Activated naive CD8-positive, alpha-beta T cell treated with anti-CD3 and anti-CD28 coated beads, Interleukin-2, amount 10 ng/mL, durations not matched to agents 7 days and 5 days (primary cell): ENCODE data around the gene SNAPC2. TPM values are rescaled to one million over a fixed set of nuclear protein-coding genes. Genes with fewer than 3 reads are reported as not detected.
A peak's percentile ranks its signal among the peaks of the same experiment; 100 is the strongest.
"Not testable (repeated sequence)": the region's sequence is repeated elsewhere in the genome, so short reads cannot be mapped to it uniquely, and the experiment has no call there.

Experiments
- ATAC-seq: fragments of 150-1000 bp; cut with Tn5 transposase; one replicate; pipeline ENCODE4 v1.10.0; 2021; ENCODE audit warnings: low read depth, moderate library complexity
- POLR2A ChIA-PET: fragments of 350-600 bp; sonication (Branson Sonifier 250); formaldehyde crosslinking; loops from one replicate; lab custom pipeline; 2021; ENCODE audit warnings: antibody characterized with exemption; lab: Charles Lee
- DNase-seq: peaks from one replicate; pipeline ENCODE4 v3.0.0; 2021
- H3K27ac Mint-ChIP-seq: one replicate; pipeline ENCODE4 v1.8.0; 2022; ENCODE audit warnings: mild to moderate bottlenecking, mixed read lengths
- H3K27me3 Mint-ChIP-seq: one replicate; pipeline ENCODE4 v1.8.0; 2022; ENCODE audit warnings: mild to moderate bottlenecking, moderate library complexity, mixed read lengths
- H3K36me3 Mint-ChIP-seq: one replicate; pipeline ENCODE4 v1.8.0; 2021; ENCODE audit warnings: mild to moderate bottlenecking, mixed read lengths
- H3K4me1 Mint-ChIP-seq: one replicate; pipeline ENCODE4 v1.8.0; 2021; ENCODE audit warnings: mixed read lengths
- H3K4me3 Mint-ChIP-seq: one replicate; pipeline ENCODE4 v1.8.0; 2022; ENCODE audit warnings: mild to moderate bottlenecking, moderate library complexity, mixed read lengths
- H3K9me3 Mint-ChIP-seq: one replicate; pipeline ENCODE4 v1.8.0; 2021; ENCODE audit warnings: mixed read lengths
- total RNA-seq, 2 experiments: library from RNA; stranded (reverse); gene quantifications; one replicate each; pipeline ENCODE4 v1.2.3, GENCODE V29; 2021

The SNAPC2 gene
- total RNA-seq, 2 experiments from 2014 or later: 18.3 to 20.7 TPM

DNA sequence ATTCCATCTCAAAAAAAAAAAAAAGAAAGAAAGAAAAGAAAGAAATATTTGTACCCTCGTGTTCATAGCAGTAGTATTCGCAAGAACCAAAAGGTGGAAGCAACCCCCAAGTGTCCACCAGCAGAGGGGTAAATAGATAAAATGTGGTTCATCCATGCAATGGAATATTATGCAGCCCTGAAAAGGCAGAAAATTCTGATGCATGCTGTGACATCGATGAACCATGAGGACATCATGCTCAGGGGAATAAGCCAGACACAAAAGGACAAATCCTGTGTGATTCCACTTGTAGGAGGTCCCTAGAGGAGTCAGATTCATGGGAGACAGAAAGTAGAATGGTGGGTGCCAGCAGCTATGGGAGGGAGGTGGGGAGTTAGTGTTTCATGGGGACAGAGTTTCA, 38.2 kb upstream of the SNAPC2 start:
- no peak for ATAC-seq
- Mint-ChIP-seq H3K4me1 (peaks cover 5% of the 10 kb centered on the region), H3K9me3 (peaks cover 2% of the 10 kb centered on the region), H3K36me3 (no peaks in the 10 kb centered on the region), H3K27me3 (peaks cover 5% of the 10 kb centered on the region), H3K4me3 (no peak overlapping the region), H3K27ac (no peak overlapping the region)
- DNase-seq: no peak
- POLR2A ChIA-PET: interaction anchor here (0.6 to 0.7 kb wide), 3 partner anchors 28 to 334 kb away, joined by 3 read pairs; no protein-coding TSS in a partner anchor

DNA sequence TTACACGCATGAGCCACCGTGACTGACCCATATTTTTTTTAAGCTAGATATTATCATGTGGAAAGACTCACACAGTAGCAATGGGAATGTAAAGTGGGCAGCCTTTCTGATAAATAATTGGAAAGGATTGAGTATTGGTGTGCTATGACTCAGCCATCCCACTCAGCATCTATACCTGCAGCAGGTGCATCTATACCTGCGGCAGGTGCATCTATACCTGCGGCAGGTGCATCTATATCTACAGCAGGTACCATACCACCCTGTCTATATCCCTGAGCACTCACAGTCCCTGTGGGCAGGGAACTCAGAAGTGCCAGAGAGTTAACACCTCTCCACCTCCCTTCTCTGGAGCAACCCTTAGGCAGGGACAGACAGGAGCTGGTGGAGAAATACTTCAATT, 37.0 kb upstream of the SNAPC2 start:
- Mint-ChIP-seq H3K4me1 (peaks cover 5% of the 10 kb centered on the region), H3K27ac (no peak overlapping the region), H3K4me3 (no peak overlapping the region), H3K9me3 (peaks cover 2% of the 10 kb centered on the region), H3K36me3 (no peaks in the 10 kb centered on the region), H3K27me3 (peaks cover 11% of the 10 kb centered on the region)
- POLR2A ChIA-PET: interaction anchor here (1.4 kb wide), 1 partner anchor 20 kb away, joined by 3 read pairs; the partner anchor contains the start of gene MAP2K7
- ATAC-seq (no peak), DNase-seq (no peak)

DNA sequence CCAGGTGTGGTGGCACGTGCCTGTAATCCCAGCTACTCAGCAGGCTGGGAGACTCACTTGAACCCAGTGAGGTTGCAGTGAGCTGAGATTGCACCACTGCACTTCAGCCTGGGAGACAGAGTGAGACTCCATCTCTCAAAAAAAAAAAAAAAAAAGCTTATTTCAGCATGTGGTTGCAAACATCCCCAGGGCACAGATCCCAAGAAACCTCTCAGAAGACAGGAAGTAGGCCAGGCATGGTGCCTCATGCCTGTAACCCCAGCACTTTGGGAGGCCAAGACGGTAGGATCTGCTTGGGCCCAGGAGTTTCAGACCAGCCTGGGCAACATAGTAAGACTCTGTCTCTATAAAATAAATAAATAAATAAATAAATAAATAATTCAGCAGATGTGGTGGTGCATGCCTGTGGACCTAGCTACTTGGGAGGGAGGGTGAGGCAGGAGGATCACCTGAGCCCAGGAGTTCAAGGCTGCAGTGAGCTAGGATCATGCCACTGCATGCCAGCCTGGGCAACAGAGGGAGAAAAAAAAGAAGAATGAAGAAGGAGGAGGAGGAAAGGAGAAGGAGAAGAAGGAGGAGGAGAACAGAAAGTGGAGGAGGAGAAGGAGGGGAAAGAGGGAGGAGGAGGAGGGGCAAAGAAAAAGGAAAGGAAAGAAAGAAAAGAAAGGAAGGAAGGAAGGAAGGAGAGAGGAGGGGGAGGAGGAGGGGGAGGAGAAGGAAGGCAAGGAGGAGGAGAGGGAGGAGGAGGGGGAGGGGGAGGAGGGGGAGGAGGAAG, 36.2 kb upstream of the SNAPC2 start:
- H3K9me3 Mint-ChIP-seq: peaks cover 2% of the 10 kb centered on the region
- H3K27ac Mint-ChIP-seq: no peak overlapping the region
- peaks cover 5% of the 10 kb centered on the region for H3K4me1 Mint-ChIP-seq
- H3K27me3 Mint-ChIP-seq: peaks cover 14% of the 10 kb centered on the region
- no peaks in the 10 kb centered on the region for H3K36me3 Mint-ChIP-seq
- DNase-seq: no peak
- POLR2A ChIA-PET: interaction anchor here (1.4 kb wide), 1 partner anchor 20 kb away, joined by 3 read pairs; the partner anchor contains the start of gene MAP2K7
- no peak overlapping the region for H3K4me3 Mint-ChIP-seq
- no peak for ATAC-seq

DNA sequence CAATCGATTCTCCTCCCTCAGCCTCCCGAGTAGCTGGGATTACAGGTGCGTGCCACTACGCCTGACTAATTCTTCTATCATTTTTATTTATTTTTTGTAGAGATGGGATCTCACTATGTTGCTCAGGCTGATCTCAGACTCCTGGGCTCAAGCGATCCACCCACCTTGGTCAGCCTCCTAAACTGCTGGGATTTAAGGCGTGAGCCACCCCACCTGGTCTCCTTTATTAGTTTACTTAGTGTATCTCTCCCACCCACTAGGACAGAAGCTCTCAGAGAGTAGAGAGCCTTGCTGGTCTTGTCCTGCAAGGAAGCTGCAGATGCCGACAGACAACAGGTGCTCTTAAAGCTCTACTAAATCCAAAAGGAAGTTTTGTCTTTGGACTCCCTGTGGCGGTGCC, 34.3 kb upstream of the SNAPC2 start:
- no peak for ATAC-seq
- no peak for DNase-seq
- H3K27ac Mint-ChIP-seq: no peak overlapping the region
- H3K4me3 Mint-ChIP-seq: no peak overlapping the region
- POLR2A ChIA-PET: interaction anchor here (0.7 kb wide), 1 partner anchor 438 kb away, joined by 3 read pairs; no protein-coding TSS in a partner anchor
- no peaks in the 10 kb centered on the region for H3K36me3 Mint-ChIP-seq
- peaks cover 5% of the 10 kb centered on the region for H3K4me1 Mint-ChIP-seq
- peaks cover 2% of the 10 kb centered on the region for H3K9me3 Mint-ChIP-seq
- H3K27me3 Mint-ChIP-seq: peaks cover 20% of the 10 kb centered on the region

DNA sequence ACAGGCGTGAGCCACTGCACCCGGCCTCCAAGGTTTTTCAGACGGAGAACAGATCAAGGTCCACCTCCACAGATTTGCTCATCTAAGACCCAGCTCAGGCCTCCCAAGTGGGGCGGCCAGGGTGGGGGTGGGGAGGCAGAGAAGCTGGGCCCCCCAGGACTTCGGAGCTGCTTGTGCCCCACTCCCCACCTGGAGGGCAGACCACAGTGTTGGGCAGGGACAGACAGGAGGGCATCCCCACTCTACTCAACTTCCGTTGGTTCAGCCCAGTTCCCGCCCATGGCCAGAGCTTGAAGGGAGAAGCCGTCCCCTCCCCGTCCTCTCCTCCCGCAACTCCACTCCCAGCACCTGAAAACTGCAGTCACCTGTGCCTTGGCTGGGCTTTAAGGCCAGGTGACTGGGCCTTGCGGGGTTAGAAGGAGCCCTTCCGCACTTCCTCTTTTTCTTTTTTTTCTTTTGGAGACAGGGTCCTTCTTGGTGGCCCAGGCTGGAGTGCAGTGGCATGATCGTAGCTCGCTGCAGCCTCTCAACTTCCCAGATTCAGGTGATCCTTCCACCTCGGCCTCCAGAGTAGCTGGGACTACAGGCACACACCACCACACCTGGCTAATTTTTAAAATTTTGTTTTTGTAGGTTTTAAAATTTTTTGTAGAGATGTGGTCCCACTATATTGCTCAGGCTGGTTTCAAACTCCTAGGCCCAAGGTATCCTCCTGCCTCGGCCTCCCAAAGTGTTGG, 32.6 kb upstream of the SNAPC2 start:
- POLR2A ChIA-PET: no interaction called here
- Mint-ChIP-seq H3K36me3 (no peaks in the 10 kb centered on the region), H3K4me3 (no peak overlapping the region), H3K4me1 (peaks cover 5% of the 10 kb centered on the region), H3K27me3 (peaks cover 23% of the 10 kb centered on the region), H3K27ac (no peak overlapping the region), H3K9me3 (no peaks in the 10 kb centered on the region)
- no peak for DNase-seq
- no peak for ATAC-seq

DNA sequence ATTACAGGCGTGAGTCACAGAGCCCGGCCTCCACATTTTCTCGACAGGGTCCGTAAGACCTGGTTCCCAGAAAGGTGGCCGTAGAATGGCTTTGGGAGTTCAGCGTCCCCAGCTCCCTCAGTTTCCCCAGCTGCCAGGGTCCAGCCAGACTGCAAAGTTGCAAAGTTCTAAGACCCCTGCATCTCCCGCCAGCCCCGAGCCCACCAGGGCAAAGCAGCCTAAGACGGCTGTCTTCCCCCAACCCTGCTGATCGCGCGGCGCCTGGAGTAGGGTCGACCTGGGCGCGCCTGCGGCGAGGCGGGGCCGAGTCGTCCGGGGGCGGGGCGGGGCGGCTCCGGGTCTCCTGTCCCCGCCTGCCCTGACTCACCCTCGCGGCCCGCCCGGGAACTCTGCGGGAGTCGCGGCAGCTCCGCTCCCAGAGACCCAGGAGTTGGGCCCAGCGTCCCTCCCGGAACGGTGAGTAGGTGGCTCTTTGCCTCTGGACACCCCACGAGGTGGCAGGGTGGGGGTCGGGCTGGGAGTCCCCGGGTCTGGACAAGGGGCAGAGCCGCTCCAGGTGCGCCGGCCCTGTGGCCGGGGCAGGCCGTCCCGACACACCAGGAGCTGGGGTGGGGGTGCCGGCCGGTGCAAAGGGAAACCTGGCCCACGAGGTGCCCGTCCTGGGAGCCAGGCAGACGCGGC, 31.9 kb upstream of the SNAPC2 start, which contains the start of gene LRRC8E:
Gene LRRC8E (plus strand): TSS at position 366 of the 681 bp plus-strand sequence. CDS start 7,094 bp downstream, outside the sequence.
- Mint-ChIP-seq H3K4me3 (no peak within 1 kb of the TSS), H3K9me3 (no peaks in the 10 kb centered on the region), H3K36me3 (no peaks in the 10 kb centered on the region), H3K27ac (no peak within 1 kb of the TSS), H3K27me3 (peaks cover 23% of the 10 kb centered on the region), H3K4me1 (peaks cover 5% of the 10 kb centered on the region)
- POLR2A ChIA-PET: no interaction called here
- ATAC-seq (peak; percentile 79), DNase-seq (no peak)

DNA sequence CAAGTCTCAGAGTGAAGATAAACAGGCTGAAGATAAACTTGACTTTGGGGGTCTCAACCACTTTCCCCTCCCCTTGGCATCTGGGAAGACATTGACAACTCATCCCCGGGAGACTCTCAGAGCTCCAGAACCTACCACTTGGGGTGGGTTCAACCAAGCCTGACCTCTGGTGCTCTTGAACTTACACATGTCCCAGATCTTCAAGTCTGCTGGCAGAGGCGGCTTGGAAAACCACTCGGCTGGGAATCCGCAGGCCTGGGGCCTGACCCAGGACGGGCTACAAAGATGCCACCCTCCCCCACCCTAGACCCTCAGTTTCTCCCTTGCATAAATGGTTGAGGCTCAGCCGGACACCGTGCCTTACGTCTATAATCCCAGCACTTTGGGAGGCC, 31.3 kb upstream of the SNAPC2 start:
- H3K27me3 Mint-ChIP-seq: peaks cover 23% of the 10 kb centered on the region

DNA sequence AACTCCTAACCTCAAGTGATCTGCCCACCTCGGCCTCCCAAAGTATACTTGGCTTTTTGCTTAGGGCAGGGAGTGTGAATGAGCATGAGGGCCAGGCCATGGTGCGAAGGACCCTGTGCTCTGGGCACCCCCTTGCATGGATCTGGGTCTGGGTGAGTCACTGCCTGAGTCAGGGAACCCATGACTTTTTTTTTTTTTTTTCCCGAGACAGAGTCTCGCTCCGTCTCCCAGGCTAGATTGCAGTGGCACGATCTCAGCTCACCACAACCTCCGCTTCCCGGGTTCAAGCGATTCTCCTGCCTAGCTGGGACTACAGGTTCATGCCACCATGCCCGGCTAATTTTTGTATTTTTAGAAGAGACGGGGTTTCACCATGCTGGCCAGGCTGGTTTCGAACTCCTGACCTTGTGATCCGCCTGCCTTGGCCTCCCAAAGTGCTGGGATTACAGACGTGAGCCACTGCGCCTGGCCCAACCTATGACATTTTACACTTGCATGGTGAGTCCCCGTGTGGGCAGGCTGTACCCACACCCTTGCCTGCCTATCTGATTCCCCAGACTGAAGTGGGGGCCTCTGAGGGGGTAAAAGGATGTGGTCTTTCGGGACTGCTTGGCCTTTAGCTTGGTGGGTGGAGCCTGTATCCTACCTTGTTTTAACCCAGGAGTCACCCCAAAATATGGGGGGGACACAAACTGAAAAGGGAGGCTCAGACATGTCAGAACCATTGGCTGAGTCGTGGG, 26.6 kb upstream of the SNAPC2 start:
- H3K9me3 Mint-ChIP-seq, DNase-seq, POLR2A ChIA-PET, H3K4me1 Mint-ChIP-seq, ATAC-seq, H3K4me3 Mint-ChIP-seq, H3K36me3 Mint-ChIP-seq, H3K27ac Mint-ChIP-seq: not testable (repeated sequence)
- H3K27me3 Mint-ChIP-seq: peaks cover 12% of the 10 kb centered on the region

More for the DNA sequence above, 31.3 kb upstream of the SNAPC2 start:
- no peak overlapping the region for H3K4me3 Mint-ChIP-seq
- no peak overlapping the region for H3K27ac Mint-ChIP-seq
- no peaks in the 10 kb centered on the region for H3K36me3 Mint-ChIP-seq
- POLR2A ChIA-PET: no interaction called here
- no peak for DNase-seq
- H3K4me1 Mint-ChIP-seq: peaks cover 5% of the 10 kb centered on the region
- ATAC-seq: no peak
- H3K9me3 Mint-ChIP-seq: no peaks in the 10 kb centered on the region

DNA sequence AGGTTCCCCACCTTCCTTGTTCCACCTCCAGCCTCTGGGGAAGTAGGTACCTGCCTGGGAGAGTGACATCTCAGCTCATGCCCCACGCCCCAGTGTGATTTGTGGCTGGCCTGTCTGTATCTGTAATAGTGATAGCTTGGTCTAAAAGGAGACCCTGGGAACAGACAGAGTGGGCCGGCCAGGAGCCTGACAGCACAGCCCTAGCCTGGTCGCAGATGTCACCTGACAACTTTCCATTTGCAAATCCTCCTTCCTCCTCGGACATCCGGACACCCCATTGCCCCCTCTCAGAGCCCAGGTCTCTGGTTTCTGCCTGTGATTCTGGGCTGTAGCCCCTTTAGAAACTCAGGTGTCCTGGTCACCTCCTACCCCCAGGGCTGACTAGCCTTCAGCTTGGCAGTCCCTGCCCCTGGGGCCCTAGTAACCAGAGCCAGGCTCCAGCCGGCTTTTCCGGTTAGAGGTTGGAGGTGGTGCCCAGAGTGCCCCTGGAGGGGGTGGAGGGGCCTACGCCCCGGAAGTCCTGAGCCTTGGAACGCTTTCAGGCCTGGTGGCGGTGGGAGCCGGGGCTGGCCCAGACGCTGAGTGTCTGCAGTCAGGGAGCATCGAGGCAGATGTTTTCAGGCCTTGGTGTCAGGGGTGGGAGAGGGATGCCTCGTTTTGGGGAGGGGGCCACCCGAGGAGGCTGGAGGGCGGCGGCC, 25.4 kb upstream of the SNAPC2 start:
- Mint-ChIP-seq H3K9me3 (no peaks in the 10 kb centered on the region), H3K4me1 (peaks cover 7% of the 10 kb centered on the region), H3K27ac (no peak overlapping the region), H3K27me3 (peaks cover 4% of the 10 kb centered on the region), H3K36me3 (no peaks in the 10 kb centered on the region), H3K4me3 (no peak overlapping the region)
- DNase-seq (no peak), ATAC-seq (no peak)
- POLR2A ChIA-PET: no interaction called here

DNA sequence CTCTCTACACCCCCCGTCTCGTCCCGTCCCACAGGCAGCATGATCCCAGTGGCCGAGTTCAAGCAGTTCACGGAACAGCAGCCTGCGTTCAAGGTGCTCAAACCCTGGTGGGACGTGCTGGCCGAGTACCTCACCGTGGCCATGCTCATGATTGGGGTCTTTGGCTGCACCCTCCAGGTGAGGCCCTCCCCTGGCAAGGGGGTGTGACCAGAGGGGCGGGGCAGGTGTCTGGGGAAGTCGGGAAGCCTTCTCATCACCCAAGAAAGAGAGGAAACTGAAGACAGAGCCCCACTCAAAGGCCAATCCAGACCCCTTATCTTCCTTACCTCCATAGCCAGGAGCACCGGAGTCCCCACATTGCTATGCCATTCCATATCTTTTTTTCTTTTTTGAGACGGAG, 24.6 kb upstream of the SNAPC2 start:
- DNase-seq (no peak), ATAC-seq (no peak)
- Mint-ChIP-seq H3K27ac (no peak overlapping the region), H3K36me3 (no peaks in the 10 kb centered on the region), H3K4me3 (no peak overlapping the region), H3K9me3 (no peaks in the 10 kb centered on the region), H3K4me1 (peaks cover 7% of the 10 kb centered on the region), H3K27me3 (peaks cover 4% of the 10 kb centered on the region)
- POLR2A ChIA-PET: no interaction called here

DNA sequence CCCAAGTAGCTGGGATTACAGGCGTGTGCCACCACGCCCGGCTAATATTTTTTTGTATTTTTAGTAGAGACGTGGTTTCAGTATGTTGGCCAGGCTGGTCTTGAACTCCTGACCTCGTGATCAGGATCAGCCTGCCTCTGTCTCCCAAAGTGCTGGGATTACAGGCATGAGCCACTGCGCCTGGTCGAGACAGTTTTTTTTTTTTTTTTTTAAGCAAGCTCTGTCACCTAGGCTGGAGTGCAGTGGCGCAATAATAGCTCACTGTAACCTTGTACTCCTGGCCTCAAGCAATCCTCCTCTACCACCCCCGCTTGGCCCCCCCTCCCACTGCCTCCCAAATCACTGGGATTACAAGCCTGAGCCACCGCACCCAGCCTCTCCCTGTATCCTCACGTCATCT, 22.8 kb upstream of the SNAPC2 start:
- no peak overlapping the region for H3K27ac Mint-ChIP-seq
- POLR2A ChIA-PET: interaction anchor here (0.6 kb wide), 1 partner anchor 422 kb away, joined by 3 read pairs; no protein-coding TSS in a partner anchor
- ATAC-seq (no peak), DNase-seq (no peak)
- no peak overlapping the region for H3K4me3 Mint-ChIP-seq
- peaks cover 7% of the 10 kb centered on the region for H3K4me1 Mint-ChIP-seq
- H3K36me3 Mint-ChIP-seq: no peaks in the 10 kb centered on the region
- H3K27me3 Mint-ChIP-seq: no peaks in the 10 kb centered on the region
- H3K9me3 Mint-ChIP-seq: no peaks in the 10 kb centered on the region

DNA sequence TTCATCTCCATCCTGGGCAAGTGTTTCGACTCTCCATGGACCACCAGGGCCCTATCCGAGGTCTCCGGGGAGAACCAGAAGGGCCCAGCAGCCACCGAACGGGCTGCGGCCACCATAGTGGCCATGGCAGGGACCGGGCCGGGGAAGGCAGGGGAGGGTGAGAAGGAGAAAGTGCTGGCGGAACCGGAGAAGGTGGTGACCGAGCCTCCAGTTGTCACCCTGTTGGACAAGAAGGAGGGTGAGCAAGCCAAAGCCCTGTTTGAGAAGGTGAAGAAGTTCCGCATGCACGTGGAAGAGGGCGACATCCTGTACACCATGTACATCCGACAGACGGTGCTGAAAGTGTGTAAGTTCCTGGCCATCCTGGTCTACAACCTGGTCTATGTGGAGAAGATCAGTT, 21.2 kb upstream of the SNAPC2 start:
- POLR2A ChIA-PET: interaction anchor here (1.3 kb wide), 1 partner anchor 21 kb away, joined by 3 read pairs; the partner anchor contains the start of gene SNAPC2
- H3K27ac Mint-ChIP-seq: no peak overlapping the region
- peaks cover 7% of the 10 kb centered on the region for H3K4me1 Mint-ChIP-seq
- H3K27me3 Mint-ChIP-seq: no peaks in the 10 kb centered on the region
- ATAC-seq: no peak
- no peak overlapping the region for H3K4me3 Mint-ChIP-seq
- no peak for DNase-seq
- H3K36me3 Mint-ChIP-seq: no peaks in the 10 kb centered on the region
- H3K9me3 Mint-ChIP-seq: no peaks in the 10 kb centered on the region
